ENCODE measurements around the gene SIK3. TPM values are rescaled to one million over a fixed set of nuclear protein-coding genes. Genes with fewer than 3 reads are reported as not detected.

The SIK3 gene
- total RNA-seq, 1 experiment from 2014 or later: 14.5 TPM

DNA sequence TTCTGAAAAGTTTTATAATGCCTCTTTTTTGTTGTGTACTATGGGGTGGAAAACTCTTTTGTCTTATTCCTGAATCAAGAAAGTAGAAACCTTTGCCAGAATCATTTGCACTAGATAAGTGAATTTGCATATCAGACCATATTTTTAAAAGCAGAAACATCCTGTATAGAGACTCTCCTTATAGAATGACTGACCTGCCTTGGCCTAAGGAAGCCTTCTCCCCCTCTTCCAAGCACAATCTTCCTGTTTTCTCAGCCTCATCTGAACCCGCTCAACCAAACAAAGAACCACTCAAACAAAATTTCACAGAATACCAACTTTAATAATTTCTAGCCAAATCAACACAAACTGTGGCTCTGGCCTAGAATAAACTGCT lies 60.3 kb downstream of the SIK3 start:
- POLR2A ChIA-PET (ENCODE audit: unreplicated experiment): no interaction called here
- Histone ChIP-seq H3K9ac (ENCODE audit: low read length) (no peak overlapping the region), H3K27me3 (ENCODE audit: low read length) (no peaks in the 10 kb centered on the region), H3K36me3 (ENCODE audit: low read depth, low read length) (no peaks in the 10 kb centered on the region), H3F3A (ENCODE audit: low read length, unreplicated experiment) (no peaks in the 10 kb centered on the region), H3K4me2 (ENCODE audit: low read length) (no peak overlapping the region), H3K9me2 (replicated peaks; ENCODE audit: low read length) (no peaks in the 10 kb centered on the region), H3K9me3 (ENCODE audit: low read length) (no peaks in the 10 kb centered on the region), H3K79me2 (ENCODE audit: low read length) (peaks cover 46% of the 10 kb centered on the region), H2AFZ (ENCODE audit: low read length) (no peak overlapping the region), H3K4me1 (ENCODE audit: insufficient read depth, low read length) (peaks cover 15% of the 10 kb centered on the region), H4K20me1 (ENCODE audit: low read length) (peaks cover 21% of the 10 kb centered on the region), H3K27ac (ENCODE audit: low read length) (no peak overlapping the region), H3K4me3 (ENCODE audit: low read length) (no peak overlapping the region)
- ATAC-seq (no peak), DNase-seq (no peak)
- CTCF ChIA-PET: no interaction called here
- intact Hi-C loops (cut with micrococcal nuclease): no loop called here
- TF ChIP-seq EZH2 (IDR thresholded peaks at IDR 0.05; ENCODE audit: low read length, unreplicated experiment) (no peak), EZH2phosphoT487 (IDR thresholded peaks at IDR 0.05; ENCODE audit: borderline replicate concordance, low read length) (no peak)
- TF ChIP-seq, protein P1, sequence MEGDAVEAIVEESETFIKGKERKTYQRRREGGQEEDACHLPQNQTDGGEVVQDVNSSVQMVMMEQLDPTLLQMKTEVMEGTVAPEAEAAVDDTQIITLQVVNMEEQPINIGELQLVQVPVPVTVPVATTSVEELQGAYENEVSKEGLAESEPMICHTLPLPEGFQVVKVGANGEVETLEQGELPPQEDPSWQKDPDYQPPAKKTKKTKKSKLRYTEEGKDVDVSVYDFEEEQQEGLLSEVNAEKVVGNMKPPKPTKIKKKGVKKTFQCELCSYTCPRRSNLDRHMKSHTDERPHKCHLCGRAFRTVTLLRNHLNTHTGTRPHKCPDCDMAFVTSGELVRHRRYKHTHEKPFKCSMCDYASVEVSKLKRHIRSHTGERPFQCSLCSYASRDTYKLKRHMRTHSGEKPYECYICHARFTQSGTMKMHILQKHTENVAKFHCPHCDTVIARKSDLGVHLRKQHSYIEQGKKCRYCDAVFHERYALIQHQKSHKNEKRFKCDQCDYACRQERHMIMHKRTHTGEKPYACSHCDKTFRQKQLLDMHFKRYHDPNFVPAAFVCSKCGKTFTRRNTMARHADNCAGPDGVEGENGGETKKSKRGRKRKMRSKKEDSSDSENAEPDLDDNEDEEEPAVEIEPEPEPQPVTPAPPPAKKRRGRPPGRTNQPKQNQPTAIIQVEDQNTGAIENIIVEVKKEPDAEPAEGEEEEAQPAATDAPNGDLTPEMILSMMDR (conservative IDR thresholded peaks at IDR 0.05; ENCODE audit: low read depth, low read length): no peak
- BruUV-seq (replicated peaks): no TSS peak

DNA sequence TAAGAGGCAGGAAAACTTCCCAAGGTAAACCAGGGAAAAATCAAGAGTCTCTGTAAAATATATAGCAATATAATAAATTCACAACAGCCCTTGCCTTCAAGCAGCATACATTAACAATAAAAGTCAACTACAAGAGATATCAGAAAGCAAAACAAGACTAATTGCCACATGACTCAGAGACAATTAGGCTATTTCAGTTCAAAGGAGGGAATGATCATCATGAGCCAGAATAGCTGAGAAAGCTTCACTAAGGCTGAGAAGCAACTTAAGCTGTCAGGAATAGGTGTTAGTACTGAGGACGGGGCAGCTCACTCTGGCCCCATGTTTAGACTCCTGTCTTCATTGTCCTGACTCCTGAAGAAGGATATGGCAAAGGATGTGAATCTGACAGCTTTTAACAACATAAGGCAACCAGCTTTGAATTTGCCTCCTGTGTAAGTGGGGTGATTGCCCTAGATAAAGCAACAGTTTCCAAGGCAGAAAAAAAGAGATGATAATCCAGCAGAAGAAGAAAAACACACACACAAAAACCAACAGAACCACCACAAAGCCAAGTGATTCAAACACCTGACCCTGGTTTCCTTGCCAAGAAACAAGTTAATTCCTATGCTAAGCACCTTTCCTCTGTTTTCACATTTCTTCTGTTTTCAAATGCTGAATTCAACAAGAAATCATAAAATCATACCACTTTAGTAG lies 60.8 kb downstream of the SIK3 start:
- Histone ChIP-seq H3K27me3 (ENCODE audit: low read length) (no peaks in the 10 kb centered on the region), H3K79me2 (ENCODE audit: low read length) (peaks cover 40% of the 10 kb centered on the region), H3K4me2 (ENCODE audit: low read length) (no peak overlapping the region), H4K20me1 (ENCODE audit: low read length) (peaks cover 21% of the 10 kb centered on the region), H2AFZ (ENCODE audit: low read length) (no peak overlapping the region), H3K36me3 (ENCODE audit: low read depth, low read length) (no peaks in the 10 kb centered on the region), H3K9me3 (ENCODE audit: low read length) (no peaks in the 10 kb centered on the region), H3K4me1 (ENCODE audit: insufficient read depth, low read length) (peaks cover 15% of the 10 kb centered on the region), H3K4me3 (ENCODE audit: low read length) (no peak overlapping the region), H3F3A (ENCODE audit: low read length, unreplicated experiment) (no peaks in the 10 kb centered on the region), H3K27ac (ENCODE audit: low read length) (no peak overlapping the region), H3K9ac (ENCODE audit: low read length) (no peak overlapping the region), H3K9me2 (replicated peaks; ENCODE audit: low read length) (no peaks in the 10 kb centered on the region)
- no TSS peak for BruUV-seq (replicated peaks)
- ATAC-seq (no peak), DNase-seq (no peak)
- TF ChIP-seq, protein P1 (conservative IDR thresholded peaks at IDR 0.05; ENCODE audit: low read depth, low read length): no peak
- TF ChIP-seq EZH2phosphoT487 (IDR thresholded peaks at IDR 0.05; ENCODE audit: borderline replicate concordance, low read length) (no peak), EZH2 (IDR thresholded peaks at IDR 0.05; ENCODE audit: low read length, unreplicated experiment) (no peak)
- intact Hi-C loops (cut with micrococcal nuclease): no loop called here
- POLR2A ChIA-PET (ENCODE audit: unreplicated experiment): no interaction called here
- CTCF ChIA-PET: no interaction called here

DNA sequence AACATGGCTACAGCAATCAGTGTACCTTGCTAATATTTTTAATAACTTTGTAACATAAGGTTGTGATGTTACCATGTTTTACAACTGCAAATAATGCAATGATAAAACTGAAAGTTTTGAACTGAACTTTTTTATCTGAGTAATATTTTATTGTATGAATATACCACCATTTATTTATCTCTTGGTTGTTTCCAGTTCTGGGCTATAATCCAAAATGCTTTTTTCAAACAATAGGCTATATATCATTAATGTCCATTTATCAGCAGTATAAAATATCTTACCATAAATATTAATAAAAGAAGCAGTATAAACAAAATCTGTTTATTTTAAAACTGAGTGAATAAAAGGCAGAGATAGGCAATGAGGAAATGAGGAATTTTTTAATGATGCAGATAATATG lies 63.3 kb downstream of the SIK3 start:
- intact Hi-C loops (cut with micrococcal nuclease): no loop called here
- no peaks in the 10 kb centered on the region for H3K9me2 ChIP-seq (replicated peaks; ENCODE audit: low read length)
- no peak for ATAC-seq
- H3K9ac ChIP-seq (ENCODE audit: low read length): no peak overlapping the region
- H3K27ac ChIP-seq (ENCODE audit: low read length): no peak overlapping the region
- H2AFZ ChIP-seq (ENCODE audit: low read length): no peak overlapping the region
- no peaks in the 10 kb centered on the region for H3K36me3 ChIP-seq (ENCODE audit: low read depth, low read length)
- TF ChIP-seq, protein P1 (conservative IDR thresholded peaks at IDR 0.05; ENCODE audit: low read depth, low read length): no peak
- TF ChIP-seq EZH2phosphoT487 (IDR thresholded peaks at IDR 0.05; ENCODE audit: borderline replicate concordance, low read length): no peak
- TF ChIP-seq EZH2 (IDR thresholded peaks at IDR 0.05; ENCODE audit: low read length, unreplicated experiment): no peak
- no peak overlapping the region for H3K4me3 ChIP-seq (ENCODE audit: low read length)
- H3K79me2 ChIP-seq (ENCODE audit: low read length): peaks cover 29% of the 10 kb centered on the region
- H3K9me3 ChIP-seq (ENCODE audit: low read length): no peaks in the 10 kb centered on the region
- H3K4me2 ChIP-seq (ENCODE audit: low read length): no peak overlapping the region
- H4K20me1 ChIP-seq (ENCODE audit: low read length): peaks cover 16% of the 10 kb centered on the region; the same call in 1 of the 2 replicates
- H3F3A ChIP-seq (ENCODE audit: low read length, unreplicated experiment): no peaks in the 10 kb centered on the region
- ChIA-PET CTCF (no interaction called here), POLR2A (ENCODE audit: unreplicated experiment) (no interaction called here)
- DNase-seq: no peak
- H3K27me3 ChIP-seq (ENCODE audit: low read length): no peaks in the 10 kb centered on the region
- no TSS peak for BruUV-seq (replicated peaks)
- H3K4me1 ChIP-seq (ENCODE audit: insufficient read depth, low read length): peaks cover 8% of the 10 kb centered on the region
